Thyroid gland (tissue), 4 donors: ENCODE results near the gene SULF2. TPM values are rescaled to one million over a fixed set of nuclear protein-coding genes. Genes with fewer than 3 reads are reported as not detected.

Experiments used
- DNase-seq, 2 donors: peaks; one replicate each; pipeline ENCODE4 v3.0.0-alpha.2; 2019
- H3K27ac ChIP-seq, 3 donors: fragments of 200-600 bp; sonication (generic); 1 replicate in 2 of 3; 2 replicates in 1 of 3; pipeline ENCODE4 v1.5.1; 2016 to 2019; ENCODE audit warnings: mild to moderate bottlenecking in 1 of 3, moderate library complexity in 1 of 3
- H3K27me3 ChIP-seq: fragments of 200-600 bp; sonication (generic); one replicate; pipeline ENCODE4 v1.5.1; 2019
- H3K36me3 ChIP-seq, 2 donors: fragments of 200-600 bp; sonication (generic); one replicate each; pipeline ENCODE4 v1.5.1; 2016 to 2019
- H3K4me1 ChIP-seq, 2 donors: fragments of 200-600 bp; sonication (generic); one replicate each; pipeline ENCODE4 v1.5.1; 2017 to 2019
- H3K4me3 ChIP-seq, 3 donors: fragments of 200-600 bp; sonication (generic); replicated peaks in 1 of 3; 1 replicate in 2 of 3; 2 replicates in 1 of 3; pipeline ENCODE4 v1.5.1; 2016; ENCODE audit warnings: mild to moderate bottlenecking in 1 of 3
- H3K9me3 ChIP-seq: fragments of 200-600 bp; sonication (generic); one replicate; pipeline ENCODE4 v1.5.1; 2017
- POLR2A ChIP-seq, 2 donors: fragments of 450-650 bp; IDR thresholded peaks; one replicate each; pipeline ENCODE4 v1.6.1; 2017; ENCODE audit warnings: antibody characterized with exemption in 2 of 2, mild to moderate bottlenecking in 2 of 2, moderate library complexity in 1 of 2
- WGBS, 2 donors: methylation state at CpG; one replicate each; pipeline ENCODE4 v1.1.5; 2017; 5-methylcytosine and 5-hydroxymethylcytosine counted together
- intact Hi-C: fragments of 100-400 bp; cut with DNase I; formaldehyde crosslinking; loops from one replicate; pipeline ENCODE4 v1.15.1; 2023
- total RNA-seq, 4 donors: library from RNA; depleted of rRNA; stranded (reverse); fragments of >200 nt; gene quantifications; one replicate each; pipeline ENCODE4 v1.2.3, GENCODE V29; 2016
- TF ChIP-seq, protein P1 (sequence below), 6 experiments: fragments of 200-600 bp in 3 of 6; fragments of 450-650 bp in 3 of 6; sonication (generic) in 3 of 6; IDR thresholded peaks; one replicate each; pipeline ENCODE4 v1.5.1; 2016 to 2019; ENCODE audit warnings: antibody characterized with exemption in 6 of 6, mild to moderate bottlenecking in 2 of 6, inconsistent platforms in 1 of 6, moderate library complexity in 1 of 6

SULF2 gene
- total RNA-seq, 4 donors from 2014 or later, result 39.4 to 90.6 (median 55.4) TPM

GRCh38 chr20:47748069-47748468 lies 37.2 kb downstream of the SULF2 start:
- H3K27ac ChIP-seq, result no peak overlapping the region

GRCh38 chr20:47747669-47748031 lies 37.6 kb downstream of the SULF2 start:
- Histone ChIP-seq H3K36me3 (no peaks in the 10 kb centered on the region), H3K9me3 (no peaks in the 10 kb centered on the region), H3K4me3 (no peak overlapping the region), H3K27ac (no peak overlapping the region), H3K27me3 (no peaks in the 10 kb centered on the region), H3K4me1 (peaks cover 16 to 21% of the 10 kb centered on the region in 2 donors)
- TF ChIP-seq, protein P1, sequence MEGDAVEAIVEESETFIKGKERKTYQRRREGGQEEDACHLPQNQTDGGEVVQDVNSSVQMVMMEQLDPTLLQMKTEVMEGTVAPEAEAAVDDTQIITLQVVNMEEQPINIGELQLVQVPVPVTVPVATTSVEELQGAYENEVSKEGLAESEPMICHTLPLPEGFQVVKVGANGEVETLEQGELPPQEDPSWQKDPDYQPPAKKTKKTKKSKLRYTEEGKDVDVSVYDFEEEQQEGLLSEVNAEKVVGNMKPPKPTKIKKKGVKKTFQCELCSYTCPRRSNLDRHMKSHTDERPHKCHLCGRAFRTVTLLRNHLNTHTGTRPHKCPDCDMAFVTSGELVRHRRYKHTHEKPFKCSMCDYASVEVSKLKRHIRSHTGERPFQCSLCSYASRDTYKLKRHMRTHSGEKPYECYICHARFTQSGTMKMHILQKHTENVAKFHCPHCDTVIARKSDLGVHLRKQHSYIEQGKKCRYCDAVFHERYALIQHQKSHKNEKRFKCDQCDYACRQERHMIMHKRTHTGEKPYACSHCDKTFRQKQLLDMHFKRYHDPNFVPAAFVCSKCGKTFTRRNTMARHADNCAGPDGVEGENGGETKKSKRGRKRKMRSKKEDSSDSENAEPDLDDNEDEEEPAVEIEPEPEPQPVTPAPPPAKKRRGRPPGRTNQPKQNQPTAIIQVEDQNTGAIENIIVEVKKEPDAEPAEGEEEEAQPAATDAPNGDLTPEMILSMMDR (IDR thresholded peaks at IDR 0.05), result no peak
- no peak for TF ChIP-seq POLR2A (IDR thresholded peaks at IDR 0.05)
- intact Hi-C loops, result no loop called here
- WGBS, 2 donors, result 91 to 97% methylated on average over 10 of the region's 10 CpGs
- DNase-seq, result no peak

More at GRCh38 chr20:47748069-47748468, 37.2 kb downstream of the SULF2 start:
- no peaks in the 10 kb centered on the region for H3K36me3 ChIP-seq
- no peaks in the 10 kb centered on the region for H3K27me3 ChIP-seq
- intact Hi-C loops, result no loop called here
- H3K9me3 ChIP-seq, result no peaks in the 10 kb centered on the region
- H3K4me3 ChIP-seq, result no peak overlapping the region
- peaks cover 16 to 21% of the 10 kb centered on the region in 2 donors for H3K4me1 ChIP-seq
- no peak for TF ChIP-seq POLR2A (IDR thresholded peaks at IDR 0.05)
- TF ChIP-seq, protein P1 (IDR thresholded peaks at IDR 0.05), result no peak
- 89 to 94% methylated on average over 6 of the region's 6 CpGs for WGBS, 2 donors
- DNase-seq, result no peak

DNA sequence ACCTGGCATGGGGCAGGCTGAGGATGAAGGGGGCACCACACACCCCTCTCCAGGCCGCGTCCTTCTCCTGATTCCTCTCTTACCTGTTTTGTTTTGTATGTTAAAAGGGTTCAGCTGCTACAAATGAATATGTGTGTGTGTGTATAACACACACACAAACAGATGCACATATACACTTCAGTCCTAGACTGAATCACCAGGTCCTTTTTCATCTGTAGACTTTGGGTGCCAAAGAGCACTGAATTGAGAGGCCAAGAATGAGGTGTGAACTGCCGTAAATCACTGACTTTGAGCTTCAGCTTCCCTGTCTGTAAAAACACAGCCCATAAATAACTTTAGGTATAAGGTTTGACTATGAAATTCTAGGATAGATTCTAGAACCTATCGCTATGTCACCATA lies 40.5 kb downstream of the SULF2 start:
- Histone ChIP-seq H3K4me1 (peaks cover 23 to 27% of the 10 kb centered on the region in 2 donors), H3K27ac (no peak overlapping the region), H3K27me3 (no peaks in the 10 kb centered on the region), H3K36me3 (no peaks in the 10 kb centered on the region), H3K4me3 (no peak overlapping the region), H3K9me3 (no peaks in the 10 kb centered on the region)
- no peak for DNase-seq
- intact Hi-C loops, result no loop called here
- TF ChIP-seq, protein P1 (IDR thresholded peaks at IDR 0.05), result no peak
- TF ChIP-seq POLR2A (IDR thresholded peaks at IDR 0.05), result no peak
- WGBS, 2 donors, result 97 to 99% methylated on average over 4 of the region's 4 CpGs

DNA sequence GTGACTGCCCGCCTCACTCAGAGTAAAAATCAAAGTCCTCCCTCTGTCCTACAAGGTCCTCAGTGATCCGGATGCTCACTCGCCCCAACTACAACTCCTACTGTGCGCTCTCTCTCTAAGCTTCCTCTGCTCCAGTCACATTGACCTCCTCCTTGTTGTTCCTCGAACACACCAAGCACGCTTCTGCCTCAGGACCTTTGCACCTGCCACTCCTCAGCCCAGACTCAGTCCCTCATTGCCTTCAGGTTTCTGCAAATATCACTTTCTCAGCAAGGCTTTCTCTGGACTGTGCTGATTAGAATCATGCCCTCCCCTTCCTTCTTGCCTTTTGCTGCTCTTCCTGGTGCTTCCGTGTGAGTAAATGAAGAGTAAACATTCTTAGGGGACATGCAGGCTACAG lies 41.6 kb downstream of the SULF2 start:
- WGBS, 2 donors, result 92 to 93% methylated on average over 7 of the region's 7 CpGs
- TF ChIP-seq, protein P1 (IDR thresholded peaks at IDR 0.05), result no peak
- H3K4me3 ChIP-seq, result no peak overlapping the region

DNA sequence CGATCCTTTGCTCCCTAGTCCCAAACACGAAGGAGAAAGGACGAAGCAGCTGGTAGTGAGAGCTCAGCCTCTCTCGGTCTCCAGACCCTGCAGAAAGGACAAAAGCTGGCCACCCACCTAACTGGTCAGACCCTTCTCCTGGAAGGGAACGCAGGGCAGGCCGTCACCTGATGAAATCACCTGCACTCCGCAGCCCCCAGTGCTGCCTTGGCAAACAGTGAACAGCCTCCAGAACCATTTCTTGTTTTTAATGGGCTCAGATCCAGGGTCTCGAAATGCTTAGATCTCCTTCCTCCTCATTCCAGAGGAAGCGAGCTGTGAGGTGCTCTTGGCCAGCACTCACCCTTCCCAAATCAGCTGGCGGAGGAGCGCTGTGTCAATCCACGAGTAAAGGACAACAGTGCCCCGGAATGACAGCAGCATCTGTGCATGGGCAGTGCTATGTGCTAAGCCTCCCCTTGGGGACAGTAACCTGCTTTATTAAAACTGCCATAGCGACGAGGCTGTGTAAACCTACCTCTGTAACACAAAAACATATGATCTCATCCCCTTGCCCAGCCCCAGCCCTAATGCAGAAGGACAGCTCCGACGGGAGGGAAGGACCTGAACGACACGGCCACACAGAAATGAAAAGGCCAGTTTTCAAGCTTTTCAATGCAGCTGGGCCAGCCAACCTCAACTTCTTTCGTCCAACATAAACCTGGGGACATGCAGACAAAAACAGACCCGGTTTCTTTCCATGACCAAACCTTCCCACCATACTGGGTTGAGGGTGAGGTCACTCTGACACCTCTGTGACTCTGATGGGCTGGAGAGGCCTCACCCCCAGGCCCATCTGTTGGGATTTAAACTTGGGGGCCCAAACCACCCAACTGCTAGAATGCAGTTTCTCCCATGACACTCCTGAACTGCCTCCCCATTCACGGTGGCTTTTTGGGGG lies 43.3 kb downstream of the SULF2 start:
- Histone ChIP-seq H3K36me3 (no peaks in the 10 kb centered on the region), H3K4me3 (no peak overlapping the region), H3K27ac (no peak overlapping the region), H3K27me3 (no peaks in the 10 kb centered on the region), H3K4me1 (peaks cover 10 to 12% of the 10 kb centered on the region in 2 donors), H3K9me3 (no peaks in the 10 kb centered on the region)
- DNase-seq, result peak; percentile 11 to 48
- no peak for TF ChIP-seq POLR2A (IDR thresholded peaks at IDR 0.05)
- TF ChIP-seq, protein P1 (IDR thresholded peaks at IDR 0.05), result no peak
- 34 to 50% methylated on average over 22 of the region's 22 CpGs for WGBS, 2 donors
- intact Hi-C loops, result no loop called here

More for the DNA sequence above, 41.6 kb downstream of the SULF2 start:
- intact Hi-C loops, result no loop called here
- Histone ChIP-seq H3K36me3 (no peaks in the 10 kb centered on the region), H3K4me1 (peaks cover 12 to 16% of the 10 kb centered on the region in 2 donors), H3K27me3 (no peaks in the 10 kb centered on the region), H3K9me3 (no peaks in the 10 kb centered on the region), H3K27ac (no peak overlapping the region)
- no peak for DNase-seq
